Breast epithelium (tissue), 3 donors: Measurements from ENCODE around the gene STAT4.

ENCODE experiments used
- POLR2A ChIP-seq: fragments of 450-650 bp; IDR thresholded peaks from one replicate; pipeline ENCODE4 v1.6.1; 2016; ENCODE audit warnings: antibody characterized with exemption, mild to moderate bottlenecking, moderate library complexity
- POLR2AphosphoS5 ChIP-seq, 3 donors: sonication (generic); formaldehyde crosslinking; IDR thresholded peaks; one replicate each; pipeline ENCODE4 v1.6.1; 2017; ENCODE audit warnings: antibody characterized with exemption in 3 of 3
- TF ChIP-seq, protein P1 (sequence below), 3 donors: fragments of 450-650 bp; IDR thresholded peaks; one replicate each; pipeline ENCODE4 v1.5.1; 2016 to 2017; ENCODE audit warnings: antibody characterized with exemption in 3 of 3, mild to moderate bottlenecking in 3 of 3, moderate library complexity in 3 of 3

DNA sequence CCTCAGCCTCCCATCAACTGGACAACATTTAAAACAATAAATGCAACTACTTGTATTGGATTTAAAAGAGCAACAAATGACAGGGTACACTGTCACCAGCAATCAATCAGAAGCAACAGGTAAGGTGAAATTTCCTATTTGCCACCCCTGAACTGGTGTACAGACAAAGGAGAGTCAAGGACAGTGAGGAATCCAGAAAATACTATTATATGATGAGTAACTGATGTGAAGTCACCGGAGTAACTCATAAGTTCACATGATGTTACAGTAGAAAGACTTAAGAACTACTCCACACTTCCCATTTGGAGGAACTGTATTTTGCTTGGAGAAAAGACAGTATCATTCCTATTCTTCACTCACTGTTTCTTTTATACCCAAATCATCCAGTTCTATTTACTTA lies 132.7 kb downstream of the STAT4 start:
- TF ChIP-seq, protein P1, sequence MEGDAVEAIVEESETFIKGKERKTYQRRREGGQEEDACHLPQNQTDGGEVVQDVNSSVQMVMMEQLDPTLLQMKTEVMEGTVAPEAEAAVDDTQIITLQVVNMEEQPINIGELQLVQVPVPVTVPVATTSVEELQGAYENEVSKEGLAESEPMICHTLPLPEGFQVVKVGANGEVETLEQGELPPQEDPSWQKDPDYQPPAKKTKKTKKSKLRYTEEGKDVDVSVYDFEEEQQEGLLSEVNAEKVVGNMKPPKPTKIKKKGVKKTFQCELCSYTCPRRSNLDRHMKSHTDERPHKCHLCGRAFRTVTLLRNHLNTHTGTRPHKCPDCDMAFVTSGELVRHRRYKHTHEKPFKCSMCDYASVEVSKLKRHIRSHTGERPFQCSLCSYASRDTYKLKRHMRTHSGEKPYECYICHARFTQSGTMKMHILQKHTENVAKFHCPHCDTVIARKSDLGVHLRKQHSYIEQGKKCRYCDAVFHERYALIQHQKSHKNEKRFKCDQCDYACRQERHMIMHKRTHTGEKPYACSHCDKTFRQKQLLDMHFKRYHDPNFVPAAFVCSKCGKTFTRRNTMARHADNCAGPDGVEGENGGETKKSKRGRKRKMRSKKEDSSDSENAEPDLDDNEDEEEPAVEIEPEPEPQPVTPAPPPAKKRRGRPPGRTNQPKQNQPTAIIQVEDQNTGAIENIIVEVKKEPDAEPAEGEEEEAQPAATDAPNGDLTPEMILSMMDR (IDR thresholded peaks at IDR 0.05): no peak
- TF ChIP-seq POLR2A: no peak
- TF ChIP-seq POLR2AphosphoS5 (IDR thresholded peaks at IDR 0.05): no peak
